HEK293 (cell line): ENCODE data around the gene PMS1.

Experiments used
- ZNF10 ChIP-seq: fragments of 450-650 bp; formaldehyde crosslinking; IDR thresholded peaks from 2 replicates; pipeline ENCODE4 v1.5.1; 2017; ENCODE audit warnings: missing biosample characterization, missing genetic modification characterization
- ZNF24 ChIP-seq: fragments of 450-650 bp; formaldehyde crosslinking; IDR thresholded peaks from 2 replicates; pipeline ENCODE4 v1.5.1; 2016; ENCODE audit warnings: missing biosample characterization, missing genetic modification characterization
- ZNF311 ChIP-seq: fragments of 450-650 bp; formaldehyde crosslinking; IDR thresholded peaks from 2 replicates; pipeline ENCODE4 v1.5.1; 2017; ENCODE audit warnings: missing biosample characterization, missing genetic modification characterization, borderline replicate concordance

- TF ChIP-seq ZNF311 (tag by site-specific recombination) (no peak), ZNF10 (tag by site-specific recombination) (no peak), ZNF24 (tag by site-specific recombination) (no peak)
Measured at GRCh38 chr2:189799531-189799930, 15.3 kb downstream of the PMS1 start.
